Activated CD4-positive, alpha-beta T cell treated with anti-CD3 and anti-CD28 coated beads for 1 hour (primary cell): ENCODE results near the gene ADAMTS19.

ENCODE experiments used
- DNase-seq: peaks from one replicate; pipeline ENCODE4 v3.0.0-alpha.2; 2020

ADAMTS19 gene

DNA sequence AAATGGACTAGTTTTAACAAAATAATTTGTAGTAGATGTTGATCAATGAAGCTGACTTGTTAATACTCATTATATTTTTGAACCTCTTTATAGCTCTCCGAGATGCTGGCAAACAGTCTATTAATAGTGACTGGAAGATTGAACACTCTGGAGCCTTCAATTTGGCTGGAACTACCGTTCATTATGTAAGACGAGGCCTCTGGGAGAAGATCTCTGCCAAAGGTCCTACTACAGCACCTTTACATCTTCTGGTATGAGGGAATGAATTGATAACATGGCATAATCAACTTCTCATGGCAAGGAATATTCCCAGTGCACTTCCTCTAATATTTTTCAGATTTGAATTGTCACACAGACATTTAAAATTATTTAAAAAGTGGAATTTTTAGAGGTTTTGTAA is 219.6 kb downstream of the ADAMTS19 start:
- no peak for DNase-seq

DNA sequence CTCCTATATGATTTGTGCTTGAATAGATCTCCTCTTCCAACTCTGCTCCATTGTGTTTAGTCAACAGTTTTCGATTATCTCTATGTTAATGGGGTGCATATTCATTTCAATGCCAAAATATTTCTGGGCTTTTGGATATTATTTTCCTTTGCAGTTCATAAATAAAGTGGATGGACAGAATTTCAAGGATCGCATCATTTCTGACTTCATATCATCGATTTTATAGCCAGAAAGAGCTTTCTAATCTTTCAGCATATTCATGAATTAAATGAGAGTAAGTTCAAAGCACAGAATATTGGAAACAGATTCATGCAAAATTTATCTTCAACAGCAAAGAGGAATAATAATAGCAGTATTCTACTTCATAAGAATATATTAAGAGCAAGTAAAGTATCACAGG is 227.8 kb downstream of the ADAMTS19 start:
- DNase-seq = no peak

DNA sequence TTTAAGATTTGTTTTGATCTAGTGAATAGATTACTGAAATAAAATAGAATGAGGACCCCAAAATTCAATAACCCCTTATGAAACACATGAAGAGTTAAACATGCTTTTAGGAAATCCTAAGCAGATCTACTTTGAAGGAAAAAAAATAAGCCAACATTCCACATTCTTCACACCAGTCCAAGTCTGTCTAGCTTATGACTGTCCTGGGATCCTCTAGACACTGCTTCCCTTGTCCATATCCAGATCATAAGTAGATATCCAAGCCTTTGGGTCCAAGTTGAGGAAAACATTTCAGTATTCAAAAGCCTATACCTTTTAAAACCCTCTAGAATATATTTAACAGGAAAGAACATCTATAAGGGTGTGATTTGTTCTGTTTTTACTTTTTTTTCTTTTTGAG is 228.9 kb downstream of the ADAMTS19 start:
- DNase-seq = no peak

DNA sequence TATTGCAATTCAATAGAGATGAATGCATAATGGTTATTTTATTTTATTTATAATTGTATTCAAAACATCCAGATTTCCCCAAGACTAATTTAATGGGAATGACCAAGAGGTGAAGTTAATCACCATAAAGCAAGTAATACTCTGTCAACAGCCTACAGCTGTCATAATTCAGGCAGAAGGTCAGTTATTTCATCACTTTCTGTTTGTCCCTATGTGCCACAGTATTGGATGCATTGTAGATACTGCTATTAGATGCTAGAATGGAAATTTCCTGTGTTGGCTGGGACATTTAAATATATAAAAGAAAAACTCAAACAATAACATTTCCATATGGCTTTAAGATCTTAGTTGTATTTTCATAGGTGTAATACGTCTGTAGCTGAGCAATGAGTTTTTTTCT is 231.1 kb downstream of the ADAMTS19 start:
- no peak for DNase-seq

DNA sequence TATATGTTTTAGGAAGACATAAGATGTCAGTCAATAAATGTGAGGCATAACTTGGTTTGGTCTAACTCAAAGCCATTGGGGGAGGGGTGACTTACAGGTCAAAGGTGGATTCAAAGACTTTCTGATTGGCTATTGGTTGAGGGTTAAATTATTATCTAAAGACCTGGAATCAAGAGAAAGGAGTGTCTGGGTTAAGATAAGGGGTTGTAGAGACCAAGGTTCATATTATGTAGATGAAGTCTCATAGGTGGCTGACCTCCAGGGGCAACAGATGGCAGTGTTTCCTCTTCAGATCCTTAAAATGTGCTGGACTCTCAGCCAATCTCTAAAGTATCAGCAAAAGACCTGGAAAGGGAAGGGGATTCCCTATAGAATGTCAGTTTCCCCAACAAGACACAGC is 236.5 kb downstream of the ADAMTS19 start:
- no peak for DNase-seq

DNA sequence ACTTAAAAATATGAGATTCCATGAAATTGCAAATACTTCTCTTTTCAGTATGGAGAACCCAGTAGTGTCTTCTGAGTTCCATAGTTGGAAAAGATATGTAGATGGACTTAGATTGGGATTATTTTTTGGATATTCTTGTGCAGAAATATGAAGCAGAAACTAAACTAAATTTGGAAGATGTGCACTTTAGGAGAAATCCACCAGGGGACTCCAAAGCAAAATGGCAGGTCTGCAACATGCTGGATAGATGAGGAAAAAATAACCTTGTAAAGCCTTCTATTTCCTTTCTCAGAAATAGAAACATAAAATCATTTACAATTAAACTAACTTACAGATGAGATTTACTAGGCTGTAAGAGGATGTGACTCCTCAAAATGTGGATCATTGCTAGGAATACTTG is 238.6 kb downstream of the ADAMTS19 start:
- no peak for DNase-seq

DNA sequence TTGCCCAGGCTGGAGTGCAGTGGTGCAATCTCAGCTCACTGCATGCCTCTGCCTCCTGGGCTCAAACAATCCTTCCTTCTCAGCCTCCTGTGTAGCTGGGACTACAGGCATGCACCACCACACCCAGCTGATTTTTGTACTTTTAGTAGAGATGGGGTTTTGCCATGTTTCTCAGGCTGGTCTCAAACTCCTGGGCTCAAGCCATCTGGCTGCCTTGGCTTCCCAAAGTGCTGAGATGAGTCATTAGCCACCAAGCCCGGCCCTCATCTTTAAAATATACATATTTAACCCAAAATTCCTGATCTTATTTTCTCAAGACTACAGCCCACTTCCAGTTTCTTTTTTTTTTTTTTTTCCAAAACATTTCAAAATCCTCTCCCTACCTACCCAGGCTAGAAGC is 256.1 kb downstream of the ADAMTS19 start:
- DNase-seq = no peak

DNA sequence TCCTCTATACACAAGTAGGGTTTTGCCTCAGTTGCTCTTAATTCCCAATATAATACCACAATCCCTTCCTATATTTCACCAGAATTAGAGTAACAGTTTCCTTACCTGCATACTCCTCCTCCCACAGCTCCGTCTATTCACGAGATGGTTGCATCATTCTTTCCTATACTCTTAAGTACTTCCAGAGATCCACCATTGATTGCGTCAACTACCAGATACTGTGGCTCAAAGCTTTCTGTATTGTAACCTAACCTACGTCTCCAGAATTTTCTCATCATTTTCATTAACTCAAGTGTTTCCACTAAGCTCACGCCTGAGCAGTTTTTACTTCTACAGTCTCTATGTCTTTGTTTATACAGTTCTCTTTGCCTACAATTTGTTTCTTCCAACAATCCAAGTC is 256.6 kb downstream of the ADAMTS19 start:
- no peak for DNase-seq

DNA sequence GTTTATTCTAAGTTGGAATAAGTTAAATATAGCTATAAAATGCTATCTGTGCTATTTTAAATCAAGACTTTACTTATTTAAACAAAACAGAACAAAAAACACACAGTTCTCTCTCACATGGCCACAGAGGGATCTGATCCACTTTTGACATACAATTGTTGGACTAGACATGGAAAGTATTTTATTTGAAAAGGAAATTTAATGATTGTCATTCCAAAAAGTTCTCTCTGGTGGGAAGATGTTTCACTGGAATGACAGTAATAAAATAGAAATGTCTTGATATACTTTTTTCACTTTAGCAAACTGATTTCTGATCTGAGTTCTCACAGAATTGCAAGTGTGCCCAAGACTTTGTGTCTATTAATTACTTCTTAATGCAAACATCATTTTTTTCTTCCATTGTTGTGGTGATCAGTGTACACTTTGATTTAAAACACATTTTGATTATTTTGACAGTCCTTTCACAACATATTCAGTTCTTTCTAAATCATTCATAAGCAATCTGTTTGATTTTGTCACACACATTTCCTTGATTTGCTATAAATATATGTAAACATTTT is 257.7 kb downstream of the ADAMTS19 start:
- DNase-seq = no peak

DNA sequence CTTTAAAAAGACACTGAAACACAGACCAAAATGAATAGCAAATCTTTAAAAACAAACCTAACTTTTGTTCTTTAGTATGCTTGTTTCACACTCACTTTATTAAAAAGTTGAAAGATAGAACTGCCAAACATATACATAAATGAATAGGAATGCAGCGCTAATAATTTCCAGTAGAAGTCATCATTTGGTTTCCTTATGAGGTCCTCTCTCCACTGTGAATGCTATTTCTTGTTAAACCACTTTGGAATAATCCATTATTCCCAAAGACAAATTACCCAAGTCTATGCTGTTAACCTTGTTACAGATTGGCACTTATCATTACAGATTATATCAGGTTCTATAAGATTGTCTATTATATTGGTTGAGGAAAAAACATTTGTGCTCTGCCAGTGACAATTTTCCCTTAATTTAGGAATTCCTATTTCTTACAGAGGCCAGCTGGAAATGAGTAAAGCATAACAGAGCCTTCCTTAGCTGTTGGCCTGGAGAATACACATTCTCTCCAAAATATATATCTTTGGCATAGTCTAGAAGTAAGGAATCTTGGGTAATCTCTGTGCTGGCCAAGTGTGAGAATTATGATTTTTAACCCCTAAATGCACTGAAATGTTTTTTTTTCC is 258.5 kb downstream of the ADAMTS19 start:
- DNase-seq = no peak

DNA sequence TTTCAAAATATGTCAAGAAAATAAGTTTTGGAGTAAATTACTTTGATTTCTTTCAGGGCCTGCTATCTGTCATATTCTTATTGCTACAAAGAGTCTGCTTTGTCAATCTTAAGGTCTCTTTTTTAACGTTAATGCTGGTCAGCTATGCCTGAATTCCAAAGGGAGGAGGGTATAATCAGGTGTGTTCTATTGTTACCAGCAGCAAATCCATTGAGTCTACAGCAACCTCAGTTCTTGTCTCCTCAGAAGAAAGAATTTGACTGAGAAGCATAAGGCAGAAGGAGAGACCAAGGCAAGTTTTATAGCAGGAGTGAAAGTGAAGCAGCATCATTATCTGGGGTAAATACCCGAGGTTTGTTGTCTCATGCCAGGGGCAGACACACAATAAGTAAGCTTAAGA is 264.1 kb downstream of the ADAMTS19 start:
- DNase-seq = no peak

DNA sequence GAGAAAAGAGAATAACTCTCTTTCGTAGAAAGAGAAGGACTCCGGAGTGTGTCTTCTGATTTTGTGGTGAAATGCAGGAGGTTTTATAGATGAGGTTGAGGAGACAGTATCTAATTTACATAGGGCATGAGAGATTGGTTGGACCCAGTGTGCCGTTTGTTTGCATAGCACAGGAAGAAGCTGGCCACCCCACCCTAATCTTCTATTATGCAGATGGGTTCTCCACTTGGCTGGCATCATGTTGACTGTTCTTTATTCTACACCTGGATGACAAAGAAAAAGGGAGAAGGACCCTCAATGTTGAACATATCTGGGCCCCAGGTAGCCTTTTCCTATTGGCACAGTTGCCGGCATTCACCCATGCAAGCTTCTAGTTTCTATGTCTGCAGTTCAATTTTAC is 264.5 kb downstream of the ADAMTS19 start:
- DNase-seq = no peak

DNA sequence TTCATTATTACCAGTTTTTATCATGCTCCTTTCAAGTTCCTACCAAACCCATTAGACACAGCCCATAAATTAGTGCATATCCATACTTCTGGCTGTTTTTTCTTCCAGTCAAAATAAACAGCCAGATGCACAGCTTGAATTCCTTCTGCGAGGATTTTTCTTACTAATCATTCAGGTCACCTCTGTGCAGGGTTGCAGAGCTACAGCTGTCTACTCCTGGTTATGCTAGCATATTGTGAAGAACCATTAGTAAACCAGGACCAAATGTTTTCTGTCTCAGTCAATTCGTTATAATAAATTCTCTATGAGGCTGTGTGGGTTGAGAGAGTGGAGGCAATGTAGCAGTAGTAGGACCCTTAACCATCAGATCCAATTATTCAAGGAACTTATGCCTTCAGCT is 279.7 kb downstream of the ADAMTS19 start:
- no peak for DNase-seq

DNA sequence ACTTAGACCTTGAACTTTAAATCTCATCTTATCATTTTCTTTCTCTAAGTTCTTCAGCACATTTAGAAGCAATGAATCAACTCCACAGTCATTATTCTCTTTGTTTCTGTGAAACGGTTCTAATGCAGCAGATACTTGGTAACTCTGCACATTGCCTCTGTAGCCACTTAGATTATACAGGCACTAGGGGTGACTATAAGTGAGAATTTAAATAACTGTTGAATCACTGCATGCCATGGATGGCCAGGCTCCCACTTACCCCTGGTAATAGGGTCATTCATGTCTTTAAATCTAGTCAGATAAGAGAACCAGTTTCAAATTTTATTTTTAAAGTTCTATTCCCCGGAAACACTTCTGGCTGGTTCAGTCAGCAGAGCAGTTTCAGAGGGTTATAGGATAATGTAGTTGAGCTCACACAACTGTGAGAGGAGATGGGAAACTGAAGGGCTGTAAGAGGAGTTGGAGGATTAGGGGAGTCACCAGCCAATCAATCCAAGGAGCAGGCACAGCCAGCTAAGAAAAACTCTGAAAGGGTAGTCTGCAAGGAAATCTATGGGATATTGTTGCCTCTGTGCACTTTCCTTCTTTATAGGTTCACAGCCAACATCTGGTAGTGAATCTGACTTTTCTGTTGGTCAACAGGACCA is 283.6 kb downstream of the ADAMTS19 start:
- no peak for DNase-seq

DNA sequence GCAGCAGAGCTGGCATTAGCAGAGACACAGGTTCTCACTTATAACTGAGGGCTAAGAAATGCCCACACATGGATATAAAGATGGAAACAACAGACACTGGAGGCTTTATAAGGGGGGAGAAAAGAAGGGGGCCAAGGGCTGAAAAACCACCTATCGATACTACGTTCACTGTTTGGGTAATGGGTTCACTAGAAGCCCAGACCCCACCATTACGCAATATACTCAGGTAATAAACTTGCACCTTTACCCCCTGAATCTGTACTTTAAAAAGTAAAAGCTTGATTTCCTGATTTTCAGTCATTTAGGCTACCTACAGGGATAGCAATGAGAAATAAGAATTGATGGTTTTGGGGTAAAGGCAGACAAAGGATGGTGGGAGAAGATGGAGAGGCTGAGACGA is 285.9 kb downstream of the ADAMTS19 start:
- DNase-seq = no peak

DNA sequence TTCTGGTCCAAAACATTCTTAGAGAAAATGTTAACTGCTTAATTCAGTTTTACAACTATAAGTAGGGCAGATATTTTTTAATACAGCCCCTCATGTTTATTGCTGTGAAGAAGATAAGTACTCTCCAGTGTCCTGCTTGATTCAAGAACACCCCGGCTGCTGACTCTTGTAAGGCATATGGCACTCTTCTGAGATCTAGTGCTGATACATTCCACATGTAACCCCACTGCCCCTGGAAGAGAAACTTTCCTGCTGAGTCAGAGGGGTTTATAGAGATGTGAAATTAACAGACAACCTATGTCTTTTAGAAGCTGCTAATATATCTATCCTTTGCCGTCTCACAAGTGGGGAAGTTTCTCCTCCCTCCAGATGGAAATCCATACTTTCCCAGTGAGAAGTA is 286.8 kb downstream of the ADAMTS19 start:
- no peak for DNase-seq

DNA sequence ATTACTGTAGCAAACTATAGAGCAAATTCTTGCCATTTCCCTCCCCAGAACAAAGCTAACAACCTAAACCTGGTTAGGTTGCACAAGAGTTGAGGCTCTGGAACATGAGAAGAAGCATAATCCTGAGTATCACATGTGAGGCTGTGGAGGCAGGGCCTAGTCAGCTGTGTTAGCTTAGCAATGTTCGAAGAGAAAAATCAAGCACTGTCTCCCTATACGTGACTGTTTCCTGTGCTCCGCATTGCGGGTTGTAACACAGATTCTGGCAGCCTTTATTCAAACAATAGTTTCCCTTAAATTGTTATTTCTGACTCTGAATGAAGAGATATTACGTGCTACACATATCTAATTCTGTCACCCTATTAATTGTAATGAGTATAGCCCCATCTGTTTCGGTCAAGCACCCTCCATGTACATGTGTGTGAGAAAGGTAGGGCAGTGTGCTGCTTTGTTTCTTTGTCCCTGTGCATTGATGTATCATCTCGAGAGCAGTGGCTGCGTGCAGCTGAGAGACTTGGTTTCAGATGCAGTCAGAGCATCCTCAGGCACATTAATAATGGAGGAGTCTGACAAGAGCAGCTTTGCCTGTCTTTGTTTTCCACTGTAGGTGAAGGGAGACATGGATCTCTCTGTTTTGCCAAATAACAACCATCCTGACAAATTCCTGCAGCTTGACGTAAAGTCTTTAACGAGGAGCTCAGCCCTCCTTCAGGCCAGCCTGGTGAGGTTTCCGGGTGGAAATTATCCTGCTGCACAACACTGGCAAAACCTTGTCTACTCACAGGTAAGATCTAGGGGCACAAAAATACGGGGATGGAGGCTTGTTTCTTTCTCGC is 287.7 kb downstream of the ADAMTS19 start, which contains the start of gene MINAR2:
Gene MINAR2, plus strand, starts transcription at position 523 of the 836 bp plus-strand sequence. Its CDS starts 97 bp downstream, at position 620.
- DNase-seq = no peak

DNA sequence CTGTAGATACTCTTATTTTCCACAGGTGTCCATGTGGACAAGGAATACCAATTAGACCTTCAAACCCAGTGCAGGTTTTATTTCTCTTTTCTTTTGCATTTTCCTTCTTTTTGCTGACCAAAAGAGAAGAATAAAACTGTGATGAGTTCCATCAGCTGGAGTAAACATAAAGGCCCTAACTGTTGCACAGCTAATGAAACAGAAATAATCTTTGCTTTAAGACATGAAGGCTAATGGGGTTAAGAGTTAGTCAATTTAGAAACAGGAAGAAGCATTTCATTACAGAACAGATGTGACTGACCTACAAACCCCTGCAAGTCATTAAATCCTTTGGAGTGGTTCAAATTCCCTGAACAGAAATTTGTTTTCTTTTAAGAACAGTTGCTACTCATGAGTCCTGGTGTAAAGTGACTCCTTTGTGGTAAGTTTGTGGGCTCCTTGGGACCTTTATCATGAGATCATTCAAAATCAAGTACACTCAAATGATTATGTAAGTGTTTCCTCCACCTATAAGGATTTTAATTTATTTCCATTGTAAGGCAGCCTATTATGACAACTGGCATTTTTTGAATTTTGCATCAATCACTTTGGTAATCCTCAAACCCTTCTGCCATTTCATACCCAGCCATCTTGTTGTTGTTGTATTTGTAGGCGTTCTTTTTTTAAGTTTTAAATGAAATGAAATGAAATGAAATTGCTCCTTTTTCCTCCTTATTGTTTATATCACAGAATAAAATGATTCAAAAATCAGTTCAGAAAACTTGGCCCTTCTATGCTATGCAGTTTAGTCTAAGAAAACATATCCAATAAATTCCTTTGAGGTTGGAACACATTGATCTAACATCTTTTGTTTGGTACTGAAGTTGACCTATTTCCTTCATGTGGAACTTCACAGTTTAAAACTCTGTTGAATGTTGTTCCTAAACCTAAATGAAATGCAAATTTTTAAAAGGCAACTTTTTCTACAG is 289.1 kb downstream of the ADAMTS19 start:
- no peak for DNase-seq

DNA sequence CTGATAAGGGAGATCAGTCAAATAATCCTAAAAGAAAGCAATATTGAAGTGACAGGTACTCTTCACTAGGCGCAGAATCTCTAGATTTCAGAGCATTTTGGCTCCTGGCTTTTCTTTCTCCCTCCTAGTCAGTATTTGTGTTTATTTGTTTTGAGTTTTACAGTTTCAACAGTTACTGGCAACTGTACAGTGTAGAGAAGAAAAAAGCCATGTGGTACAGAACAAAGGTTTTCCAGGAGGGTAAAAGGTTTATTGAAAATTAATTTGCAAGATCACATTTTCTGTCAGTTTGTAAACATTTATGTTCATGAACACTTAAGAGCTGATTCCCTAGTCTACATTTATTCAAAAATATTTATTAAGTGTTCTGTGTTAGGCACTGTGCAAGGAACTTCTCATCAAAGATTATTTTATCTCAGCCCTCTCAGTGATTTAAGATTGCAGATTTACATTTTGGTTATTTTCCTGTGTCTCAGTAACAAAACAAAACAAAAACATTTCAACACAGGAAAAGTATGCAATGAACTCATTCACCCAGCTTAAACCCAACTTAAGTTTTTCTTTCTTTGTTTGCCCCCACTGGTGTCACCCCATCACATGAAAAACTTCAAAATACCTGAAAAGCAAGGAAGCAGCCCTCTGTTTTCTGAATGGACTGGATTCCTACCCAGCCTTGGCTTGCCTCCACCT is 300.7 kb downstream of the ADAMTS19 start:
- no peak for DNase-seq

DNA sequence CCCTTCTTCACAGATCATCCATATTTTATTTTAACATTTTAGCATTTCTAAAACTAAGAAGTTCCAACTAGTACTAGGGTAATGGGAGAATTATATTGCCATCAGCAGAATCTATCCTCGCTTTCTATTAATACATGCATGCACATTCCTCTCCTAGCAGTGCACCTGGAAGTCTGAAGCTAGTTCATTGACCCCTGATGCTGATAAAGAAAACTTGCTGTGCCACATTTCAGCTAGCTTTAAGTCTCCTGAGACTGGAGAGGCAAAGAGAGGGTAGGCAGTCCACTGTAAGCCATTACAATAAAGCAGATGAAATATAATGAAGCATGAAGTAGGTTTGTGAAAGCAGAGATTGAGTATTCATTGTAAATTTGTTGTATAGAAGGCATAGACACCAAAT is 303.6 kb downstream of the ADAMTS19 start:
- no peak for DNase-seq

DNA sequence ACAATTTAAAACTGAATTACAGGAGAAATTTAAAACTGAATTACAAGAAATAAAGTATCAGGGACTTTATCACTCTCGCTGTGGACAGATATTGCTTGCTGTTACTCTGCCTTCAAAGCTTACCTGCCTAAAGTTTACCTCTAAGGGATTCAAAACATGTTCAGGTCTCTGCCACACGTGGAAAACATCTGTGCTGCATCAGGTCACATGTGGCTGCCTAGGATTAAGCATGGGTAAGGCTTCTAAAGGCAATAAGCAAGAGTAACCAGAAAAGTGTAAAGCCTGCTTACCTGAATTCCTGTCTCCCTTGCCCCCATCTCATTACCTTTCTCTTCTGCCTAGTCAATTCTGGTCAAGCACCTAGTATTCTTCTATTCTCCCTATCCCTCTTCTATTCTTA is 306.7 kb downstream of the ADAMTS19 start:
- DNase-seq = no peak

DNA sequence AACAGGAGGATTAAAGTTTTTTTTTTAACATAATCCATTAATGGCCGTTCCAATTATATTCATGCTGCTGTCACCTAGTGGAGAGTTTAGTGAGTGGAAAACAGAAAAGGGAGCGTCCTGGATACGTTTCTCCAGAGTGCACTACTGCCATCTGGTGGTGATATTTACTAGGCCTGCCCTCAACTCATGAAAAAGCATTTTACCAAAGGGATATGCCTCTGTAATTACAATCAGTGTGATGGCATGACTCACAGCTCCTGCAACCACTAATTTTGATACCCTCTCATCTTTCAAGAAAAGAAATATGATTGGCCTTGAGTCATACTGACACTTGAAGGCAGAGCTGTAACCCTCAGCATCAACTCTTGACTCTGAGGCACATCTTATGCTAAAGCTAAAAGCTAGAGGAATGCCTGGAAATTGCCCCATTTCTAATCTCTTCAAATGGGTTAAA is 307.9 kb downstream of the ADAMTS19 start:
- DNase-seq = no peak
